Naive thymus-derived CD4-positive, alpha-beta T cell (primary cell): ENCODE measurements around the gene ZBTB42. TPM values are rescaled to one million over a fixed set of nuclear protein-coding genes. Genes with fewer than 3 reads are reported as not detected.

Source experiments
- ATAC-seq: fragments of 150-1000 bp; cut with Tn5 transposase; 2 replicates; pipeline ENCODE4 v1.10.0; 2021; ENCODE audit warnings: mild to moderate bottlenecking, moderate library complexity
- CTCF ChIA-PET: fragments of 350-600 bp; sonication (Branson Sonifier 250); formaldehyde crosslinking; loops from one replicate; lab custom pipeline; 2021; ENCODE audit warnings: antibody characterized with exemption; lab: Charles Lee
- POLR2A ChIA-PET: fragments of 350-600 bp; sonication (Branson Sonifier 250); formaldehyde crosslinking; loops from one replicate; lab custom pipeline; 2021; ENCODE audit warnings: antibody characterized with exemption, inconsistent platforms; lab: Charles Lee
- DNase-seq, 9 donors: peaks; one replicate each; pipeline versions ENCODE4 v3.0.0 to v3.0.0-alpha.2; 2020 to 2022; ENCODE audit warnings: mixed read lengths in 1 of 9
- H3K27ac ChIP-seq: one replicate; pipeline ENCODE4 v1.7.0; 2013; ENCODE audit warnings: mild to moderate bottlenecking, low read depth, low read length, moderate library complexity
- H3K27me3 ChIP-seq, 2 donors: one replicate each; pipeline ENCODE4 v1.7.0; 2013; ENCODE audit warnings: low read length in 2 of 2, mild to moderate bottlenecking in 2 of 2, moderate library complexity in 2 of 2; ENCODE audit not compliant: control insufficient read depth in 2 of 2, insufficient read depth in 2 of 2
- H3K36me3 ChIP-seq, 3 experiments: 1 replicate in 2 of 3; 2 replicates in 1 of 3; pipeline ENCODE4 v1.7.0; 2013; ENCODE audit warnings: low read length in 3 of 3, mild to moderate bottlenecking in 3 of 3, moderate library complexity in 1 of 3; ENCODE audit not compliant: insufficient read depth in 3 of 3, control insufficient read depth in 2 of 3
- H3K4me1 ChIP-seq, 2 donors: one replicate each; pipeline ENCODE4 v1.7.0; 2013; ENCODE audit warnings: low read length in 2 of 2, mild to moderate bottlenecking in 2 of 2, moderate library complexity in 1 of 2; ENCODE audit not compliant: control insufficient read depth in 2 of 2, insufficient read depth in 2 of 2
- H3K4me3 ChIP-seq: 2 replicates; pipeline ENCODE4 v1.7.0; 2013; ENCODE audit warnings: mild to moderate bottlenecking, low read length
- H3K9me3 ChIP-seq, 3 experiments: 1 replicate in 2 of 3; 2 replicates in 1 of 3; pipeline ENCODE4 v1.7.0; 2013; ENCODE audit warnings: low read length in 3 of 3; ENCODE audit not compliant: control insufficient read depth in 2 of 3
- H3K27ac Mint-ChIP-seq, 9 donors: one replicate each; pipeline ENCODE4 v1.8.0; 2020 to 2022; ENCODE audit warnings: mixed read lengths in 9 of 9, mild to moderate bottlenecking in 8 of 9, moderate library complexity in 5 of 9, inconsistent platforms in 2 of 9
- H3K27me3 Mint-ChIP-seq, 5 donors: one replicate each; pipeline ENCODE4 v1.8.0; 2021 to 2022; ENCODE audit warnings: mixed read lengths in 5 of 5, mild to moderate bottlenecking in 1 of 5
- H3K36me3 Mint-ChIP-seq, 5 donors: one replicate each; pipeline ENCODE4 v1.8.0; 2020 to 2022; ENCODE audit warnings: mixed read lengths in 5 of 5, mild to moderate bottlenecking in 3 of 5, inconsistent platforms in 1 of 5
- H3K4me1 Mint-ChIP-seq, 7 donors: one replicate each; pipeline ENCODE4 v1.8.0; 2020 to 2022; ENCODE audit warnings: mixed read lengths in 7 of 7, mild to moderate bottlenecking in 3 of 7, inconsistent platforms in 1 of 7
- H3K4me3 Mint-ChIP-seq, 10 donors: one replicate each; pipeline ENCODE4 v1.8.0; 2020 to 2022; ENCODE audit warnings: mild to moderate bottlenecking in 10 of 10, mixed read lengths in 10 of 10, moderate library complexity in 6 of 10, inconsistent platforms in 2 of 10
- H3K9me3 Mint-ChIP-seq, 11 donors: one replicate each; pipeline ENCODE4 v1.8.0; 2020 to 2022; ENCODE audit warnings: mixed read lengths in 11 of 11, mild to moderate bottlenecking in 4 of 11, inconsistent platforms in 1 of 11, moderate library complexity in 1 of 11
- intact Hi-C, 2 donors: fragments of 100-400 bp; cut with micrococcal nuclease; formaldehyde crosslinking; loops; one replicate each; pipeline ENCODE4 v1.15.1; 2023
- polyA plus RNA-seq, 2 donors: library from polyadenylated mRNA; unstranded; fragments of 300-500 nt; fragmentation: Illumina TruSeq; gene quantifications; one replicate each; pipeline ENCODE4 v1.2.3, GENCODE V29; 2021
- total RNA-seq, 6 experiments: library from RNA in 5 of 6; stranded (reverse) in 5 of 6; gene quantifications; 1 replicate in 5 of 6; 2 replicates in 1 of 6; pipeline ENCODE4 v1.2.3 and lab custom pipeline; 2021 to 2026

ZBTB42 gene
- total RNA-seq (10 to 100 TPM in 1 of 5 experiments, 1 to 10 TPM in 4; 3.5 to 11.3 (median 5.5) TPM), polyA plus RNA-seq (1 to 10 TPM; 2.1 TPM), total RNA-seq (lab: John Stamatoyannopoulos, UW) (8.1 reads per million, percentile 32 among the genes with 10 or more reads in this experiment)

DNA sequence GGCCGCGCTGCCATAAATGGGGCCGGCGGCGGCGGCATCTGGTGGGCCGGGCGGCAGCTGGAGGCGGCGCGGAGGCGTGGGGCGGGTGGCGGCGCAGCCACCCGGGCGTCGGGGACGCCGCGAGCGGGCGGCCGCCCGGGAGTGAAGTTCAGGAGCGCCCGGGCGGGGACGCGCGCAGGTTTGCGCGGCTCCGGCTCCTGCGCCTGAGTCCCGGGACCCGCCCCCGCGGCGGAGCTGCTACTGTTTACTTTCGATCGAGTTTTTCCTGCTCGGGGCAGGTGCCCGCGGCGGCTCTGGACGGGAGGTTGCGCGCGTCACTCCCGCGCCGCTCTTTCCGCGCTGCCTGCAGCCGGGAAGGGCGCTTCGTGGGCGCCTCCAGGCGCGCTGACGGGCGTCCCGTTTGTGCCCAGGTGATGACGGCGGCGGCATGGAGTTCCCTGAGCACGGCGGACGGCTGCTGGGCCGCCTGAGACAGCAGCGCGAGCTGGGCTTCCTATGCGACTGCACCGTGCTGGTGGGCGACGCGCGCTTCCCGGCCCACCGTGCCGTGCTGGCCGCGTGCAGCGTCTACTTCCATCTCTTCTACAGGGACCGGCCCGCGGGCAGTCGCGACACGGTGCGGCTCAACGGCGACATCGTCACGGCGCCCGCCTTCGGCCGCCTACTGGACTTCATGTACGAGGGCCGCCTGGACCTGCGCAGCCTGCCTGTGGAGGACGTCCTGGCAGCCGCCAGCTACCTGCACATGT lies at the start of gene ZBTB42:
TSS of gene ZBTB42 (plus strand) at position 331 of the 749 bp plus-strand sequence. CDS start at position 428, 97 bp downstream.
- peaks cover 18 to 25% of the 10 kb centered on the region in 2 donors for H3K4me1 ChIP-seq
- peak within 1 kb of the TSS; percentile 70 for H3K27ac ChIP-seq
- intact Hi-C loops, result loop anchor here (1.0 to 2.0 kb wide), 6 partner anchors 25 to 220 kb away; partner anchors contain the start of genes CDCA4 (in 1 of the 2) and CEP170B (in 1 of the 2)
- H3K4me3 ChIP-seq, result peak within 1 kb of the TSS; percentile 77
- H3K9me3 ChIP-seq, result no peaks in the 10 kb centered on the region
- ATAC-seq (peak; percentile 60), DNase-seq (peak; percentile 64 to 79 (median 69))
- CTCF ChIA-PET, result interaction anchor here (1.7 to 1.9 kb wide), 2 partner anchors 25 to 32 kb away, joined by 4 read pairs; no protein-coding TSS in a partner anchor
- peak within 1 kb of the TSS; percentile 32 to 94 (median 88) for H3K27ac Mint-ChIP-seq
- no peaks in the 10 kb centered on the region for H3K27me3 ChIP-seq
- H3K4me3 Mint-ChIP-seq, result peak within 1 kb of the TSS; percentile 77 to 91 (median 84)
- no peaks in the 10 kb centered on the region for H3K36me3 ChIP-seq
- no peaks in the 10 kb centered on the region for H3K9me3 Mint-ChIP-seq
- peaks cover 15 to 47% (median 32%) of the 10 kb centered on the region in 7 donors for H3K4me1 Mint-ChIP-seq
- H3K36me3 Mint-ChIP-seq, result no peaks in the 10 kb centered on the region
- POLR2A ChIA-PET, result interaction anchor here (0.8 to 2.3 kb wide), 10 partner anchors 13 to 135 kb away, joined by 3 to 24 read pairs (median 4); partner anchors contain the start of gene SIVA1
- peaks cover 0 to 2% (median 0%) of the 10 kb centered on the region in 5 donors for H3K27me3 Mint-ChIP-seq

DNA sequence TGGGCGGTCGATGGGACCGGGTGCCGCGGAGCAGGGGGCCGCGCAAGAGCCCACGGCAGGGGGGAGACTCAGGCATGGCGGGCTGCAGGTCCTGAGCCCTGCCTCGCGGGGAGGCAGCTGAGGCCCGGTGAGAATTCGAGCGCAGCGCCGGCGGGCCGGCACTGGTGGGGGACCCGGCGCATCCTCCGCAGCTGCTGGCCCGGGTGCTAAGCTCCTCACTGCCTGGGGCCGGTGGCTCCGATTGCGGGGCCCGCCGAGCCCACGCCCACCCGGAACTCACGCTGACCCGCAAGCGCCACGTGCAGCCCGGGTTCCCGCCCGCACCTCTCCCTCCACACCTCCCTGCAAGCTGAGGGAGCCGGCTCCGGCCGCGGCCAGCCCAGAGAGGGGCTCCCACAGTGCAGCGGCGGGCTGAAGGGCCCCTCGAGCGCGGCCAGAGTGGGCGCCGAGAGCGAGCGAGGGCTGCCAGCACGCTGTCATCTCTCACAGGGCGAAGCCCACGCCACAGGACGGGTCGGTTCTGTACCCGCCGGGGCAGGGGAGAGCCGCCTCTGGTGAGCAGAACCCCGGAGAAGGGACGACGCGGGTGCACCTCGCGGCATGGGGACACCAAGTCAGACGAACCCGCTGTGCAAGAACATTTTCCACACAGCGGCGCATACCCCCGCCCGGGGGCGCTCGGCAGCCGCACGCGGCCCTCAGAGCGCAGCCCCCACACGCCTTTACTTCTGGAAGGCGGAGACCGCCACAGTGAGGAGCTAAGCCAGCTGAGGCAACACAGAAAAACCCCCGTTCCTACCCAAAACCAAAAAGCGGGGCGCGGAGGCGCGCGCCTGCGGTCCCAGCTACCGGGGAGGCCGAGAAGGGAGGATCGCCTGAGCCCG lies 49.1 kb upstream of the ZBTB42 start:
- Histone ChIP-seq H3K36me3 (peaks cover 0 to 29% (median 3%) of the 10 kb centered on the region in 3 experiments), H3K4me1 (peaks cover 14 to 29% of the 10 kb centered on the region in 2 donors), H3K9me3 (no peaks in the 10 kb centered on the region), H3K27ac (peak overlapping the region; percentile 95), H3K27me3 (no peaks in the 10 kb centered on the region), H3K4me3 (peak overlapping the region; percentile 91)
- H3K9me3 Mint-ChIP-seq, result peaks cover 0 to 2% (median 0%) of the 10 kb centered on the region in 11 donors
- DNase-seq, result peak in 1 of 9 donors; percentile 37
- intact Hi-C loops, result loop anchor here (1.0 to 5.0 kb wide), 21 partner anchors 27 to 1419 kb away; partner anchors contain the start of genes ADSS1 (in 2 of the 2), BRF1 (in 2 of the 2), TEDC1 (in 2 of the 2) and CDCA4 (in 1 of the 2)
- peaks cover 19 to 40% (median 30%) of the 10 kb centered on the region in 7 donors for H3K4me1 Mint-ChIP-seq
- no peak for ATAC-seq
- peaks cover 0 to 8% (median 0%) of the 10 kb centered on the region in 5 donors for H3K36me3 Mint-ChIP-seq
- H3K27ac Mint-ChIP-seq, result peak overlapping the region in 8 of 9 donors; percentile 78 to 94 (median 92)
- peak overlapping the region; percentile 82 to 97 (median 92) for H3K4me3 Mint-ChIP-seq
- no peaks in the 10 kb centered on the region for H3K27me3 Mint-ChIP-seq
- ChIA-PET POLR2A (interaction anchor here (0.6 to 3.4 kb wide), 9 partner anchors 15 to 870 kb away, joined by 3 to 24 read pairs (median 4); partner anchors contain the start of genes AKT1, BRF1 and ZBTB42), CTCF (interaction anchor here (1.1 to 1.7 kb wide), 6 partner anchors 15 to 75 kb away, joined by 3 to 9 read pairs (median 6); no protein-coding TSS in a partner anchor)

DNA sequence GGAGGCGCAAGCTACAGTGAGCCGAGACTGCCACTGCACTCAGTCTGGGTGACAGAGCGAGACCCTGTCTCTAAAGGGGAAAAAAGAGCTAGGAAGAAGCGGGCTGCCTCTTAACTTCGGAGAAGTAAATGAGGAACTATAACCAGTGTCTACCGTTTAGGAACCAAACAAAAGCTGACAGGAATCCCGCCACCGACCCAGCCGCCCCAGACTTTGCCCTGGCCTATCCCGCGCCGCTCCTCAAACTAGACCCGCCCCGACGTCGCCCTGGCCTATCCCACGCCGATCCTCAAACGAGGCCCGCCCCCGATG lies 48.5 kb upstream of the ZBTB42 start:
- H3K9me3 ChIP-seq, result no peaks in the 10 kb centered on the region
- H3K27ac Mint-ChIP-seq, result peak overlapping the region; percentile 78 to 94 (median 92)
- no peaks in the 10 kb centered on the region for H3K27me3 ChIP-seq
- H3K27ac ChIP-seq, result peak overlapping the region; percentile 95
- peaks cover 0 to 35% (median 8%) of the 10 kb centered on the region in 3 experiments for H3K36me3 ChIP-seq
- DNase-seq, result no peak
- peaks cover 14 to 29% of the 10 kb centered on the region in 2 donors for H3K4me1 ChIP-seq
- H3K27me3 Mint-ChIP-seq, result no peaks in the 10 kb centered on the region
- intact Hi-C loops, result loop anchor here (1.0 to 5.0 kb wide), 21 partner anchors 28 to 1420 kb away; partner anchors contain the start of genes ADSS1 (in 2 of the 2), BRF1 (in 2 of the 2), TEDC1 (in 2 of the 2) and CDCA4 (in 1 of the 2)
- peak overlapping the region; percentile 91 for H3K4me3 ChIP-seq
- H3K4me1 Mint-ChIP-seq, result peaks cover 19 to 45% (median 33%) of the 10 kb centered on the region in 7 donors
- ChIA-PET POLR2A (interaction anchor here (0.6 to 3.4 kb wide), 13 partner anchors 14 to 871 kb away, joined by 3 to 24 read pairs (median 5); partner anchors contain the start of genes ADSS1, AKT1, BRF1 and CDCA4), CTCF (interaction anchor here (1.1 to 1.7 kb wide), 6 partner anchors 14 to 75 kb away, joined by 3 to 9 read pairs (median 6); no protein-coding TSS in a partner anchor)
- H3K36me3 Mint-ChIP-seq, result peaks cover 0 to 14% (median 3%) of the 10 kb centered on the region in 5 donors
- H3K9me3 Mint-ChIP-seq, result peaks cover 0 to 2% (median 0%) of the 10 kb centered on the region in 11 donors
- peak overlapping the region; percentile 82 to 97 (median 92) for H3K4me3 Mint-ChIP-seq
- ATAC-seq, result no peak

DNA sequence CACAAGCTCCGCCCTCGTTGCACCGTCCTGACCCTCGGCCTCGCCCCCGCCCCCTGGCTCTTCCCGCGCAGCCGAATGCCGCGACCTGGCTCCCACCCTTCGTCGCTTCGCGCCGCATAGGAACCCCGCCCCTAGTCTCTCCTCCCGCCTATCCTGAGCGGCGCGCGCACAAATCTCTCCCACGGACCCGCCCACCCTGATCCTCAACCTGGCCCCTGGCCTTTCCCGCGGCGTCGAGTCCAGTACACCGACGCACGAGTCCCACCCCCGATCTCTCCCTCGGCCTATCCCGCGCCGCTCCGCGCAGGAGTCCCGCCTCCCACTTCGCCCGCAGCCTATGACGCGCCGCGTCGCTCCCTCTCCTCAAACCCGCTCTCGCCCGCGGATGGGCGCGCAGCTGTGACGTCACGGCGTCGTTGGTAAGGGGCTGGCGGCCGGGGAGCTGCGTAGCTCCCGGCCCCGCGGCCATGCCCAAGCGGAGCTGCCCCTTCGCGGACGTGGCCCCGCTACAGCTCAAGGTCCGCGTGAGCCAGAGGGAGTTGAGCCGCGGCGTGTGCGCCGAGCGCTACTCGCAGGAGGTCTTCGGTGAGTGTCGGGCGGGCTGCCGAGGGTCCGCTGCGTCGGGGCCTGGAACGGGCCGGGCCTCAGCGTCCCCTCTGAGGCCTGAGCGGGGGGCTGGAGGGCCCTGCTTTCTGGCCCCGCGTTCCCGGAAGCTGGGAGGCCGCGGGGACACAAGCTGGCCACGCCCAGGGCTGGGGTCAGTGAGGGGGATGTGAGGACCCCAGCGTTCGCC lies 48.0 kb upstream of the ZBTB42 start, which contains the start of gene SIVA1:
TSS of gene SIVA1 (plus strand) at position 413 of the 793 bp plus-strand sequence. CDS start at position 468, 55 bp downstream.
- Histone ChIP-seq H3K27me3 (no peaks in the 10 kb centered on the region), H3K27ac (peak within 1 kb of the TSS; percentile 95), H3K4me1 (peaks cover 14 to 29% of the 10 kb centered on the region in 2 donors), H3K36me3 (peaks cover 0 to 40% (median 13%) of the 10 kb centered on the region in 3 experiments), H3K9me3 (no peaks in the 10 kb centered on the region), H3K4me3 (peak within 1 kb of the TSS; percentile 95)
- H3K36me3 Mint-ChIP-seq, result peaks cover 0 to 17% (median 3%) of the 10 kb centered on the region in 5 donors
- H3K9me3 Mint-ChIP-seq, result peaks cover 0 to 2% (median 0%) of the 10 kb centered on the region in 11 donors
- ATAC-seq (peak; percentile 94), DNase-seq (peak; percentile 98 to 100 (median 99))
- ChIA-PET CTCF (interaction anchor here (1.1 to 1.7 kb wide), 6 partner anchors 14 to 74 kb away, joined by 3 to 9 read pairs (median 6); no protein-coding TSS in a partner anchor), POLR2A (interaction anchor here (0.6 to 3.4 kb wide), 14 partner anchors 14 to 872 kb away, joined by 3 to 24 read pairs (median 4); partner anchors contain the start of genes ADSS1, AKT1, BRF1 and CDCA4)
- peak within 1 kb of the TSS; percentile 88 to 97 (median 92) for H3K4me3 Mint-ChIP-seq
- no peaks in the 10 kb centered on the region for H3K27me3 Mint-ChIP-seq
- H3K27ac Mint-ChIP-seq, result peak within 1 kb of the TSS; percentile 78 to 94 (median 92)
- peaks cover 19 to 45% (median 36%) of the 10 kb centered on the region in 7 donors for H3K4me1 Mint-ChIP-seq
- intact Hi-C loops, result loop anchor here (1.0 to 5.0 kb wide), 22 partner anchors 15 to 1420 kb away; partner anchors contain the start of genes ADSS1 (in 2 of the 2), BRF1 (in 2 of the 2), TEDC1 (in 2 of the 2) and CDCA4 (in 1 of the 2)
